LNCaP clone FGC (cell line): ENCODE data around the gene ANGPTL1.

ENCODE experiments used
- DNase-seq: peaks from one replicate; pipeline ENCODE4 v3.0.0-alpha.2; 2011; ENCODE audit warnings: low read depth
- H3K4me3 ChIP-seq: 2 replicates; pipeline ENCODE4 v1.5.1; 2011; ENCODE audit warnings: mild to moderate bottlenecking, low read depth, low read length, control low read depth
- TF ChIP-seq, protein P1 (sequence below): IDR thresholded peaks from 2 replicates; pipeline ENCODE4 v1.5.1; 2012; ENCODE audit warnings: mild to moderate bottlenecking; ENCODE audit not compliant: control insufficient read depth, insufficient read depth; ENCODE audit errors: extremely low read depth

ANGPTL1 gene

DNA sequence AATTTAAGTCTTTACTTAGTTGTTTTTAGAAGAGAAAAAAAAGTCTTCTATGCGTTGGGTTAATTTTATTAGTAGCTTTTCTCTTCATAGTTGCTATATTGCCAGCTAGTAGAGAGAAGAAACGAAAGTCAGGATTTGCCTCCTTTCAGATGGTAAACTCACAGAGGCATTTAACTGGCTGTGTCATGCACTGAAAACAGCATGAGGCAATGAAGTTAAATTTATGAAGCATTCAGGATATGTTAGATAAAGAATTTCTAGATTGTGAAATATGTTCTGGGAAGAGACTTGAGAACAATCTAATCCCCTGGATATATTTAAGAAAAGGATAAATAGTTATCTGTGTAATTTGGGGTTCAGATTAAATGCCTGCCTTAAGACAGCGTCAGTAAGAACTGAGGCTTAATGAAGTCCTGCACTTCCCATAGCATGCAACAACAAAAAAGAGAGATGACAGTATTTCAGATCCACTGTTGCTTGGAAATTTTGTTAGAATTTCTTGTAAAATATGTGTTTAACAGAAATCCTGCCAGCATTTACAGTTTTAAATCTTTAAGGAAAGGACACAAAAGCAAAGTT, 1.7 kb downstream of the ANGPTL1 start:
- no peak for DNase-seq
- no peak overlapping the region for H3K4me3 ChIP-seq

DNA sequence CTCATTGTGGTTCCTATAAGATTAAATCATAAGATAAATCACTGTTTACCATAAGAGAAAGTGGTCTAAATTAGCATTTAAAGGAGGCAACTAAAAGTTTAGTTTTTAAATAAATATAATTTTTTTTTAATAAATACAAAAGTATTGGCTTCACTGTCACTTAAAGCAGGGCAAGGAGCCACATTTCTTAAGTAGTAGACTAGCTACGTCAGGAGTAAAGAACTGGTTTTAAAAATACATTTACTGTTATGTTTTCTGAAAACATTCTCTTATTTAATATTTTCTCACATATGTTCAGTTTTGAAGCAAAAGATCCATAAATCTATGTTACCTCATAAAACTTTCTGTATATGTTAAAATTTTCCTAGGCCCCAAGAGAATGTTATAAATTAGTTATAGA, 2.2 kb downstream of the ANGPTL1 start:
- no peak for DNase-seq
- H3K4me3 ChIP-seq, result no peak overlapping the region
- TF ChIP-seq, protein P1, sequence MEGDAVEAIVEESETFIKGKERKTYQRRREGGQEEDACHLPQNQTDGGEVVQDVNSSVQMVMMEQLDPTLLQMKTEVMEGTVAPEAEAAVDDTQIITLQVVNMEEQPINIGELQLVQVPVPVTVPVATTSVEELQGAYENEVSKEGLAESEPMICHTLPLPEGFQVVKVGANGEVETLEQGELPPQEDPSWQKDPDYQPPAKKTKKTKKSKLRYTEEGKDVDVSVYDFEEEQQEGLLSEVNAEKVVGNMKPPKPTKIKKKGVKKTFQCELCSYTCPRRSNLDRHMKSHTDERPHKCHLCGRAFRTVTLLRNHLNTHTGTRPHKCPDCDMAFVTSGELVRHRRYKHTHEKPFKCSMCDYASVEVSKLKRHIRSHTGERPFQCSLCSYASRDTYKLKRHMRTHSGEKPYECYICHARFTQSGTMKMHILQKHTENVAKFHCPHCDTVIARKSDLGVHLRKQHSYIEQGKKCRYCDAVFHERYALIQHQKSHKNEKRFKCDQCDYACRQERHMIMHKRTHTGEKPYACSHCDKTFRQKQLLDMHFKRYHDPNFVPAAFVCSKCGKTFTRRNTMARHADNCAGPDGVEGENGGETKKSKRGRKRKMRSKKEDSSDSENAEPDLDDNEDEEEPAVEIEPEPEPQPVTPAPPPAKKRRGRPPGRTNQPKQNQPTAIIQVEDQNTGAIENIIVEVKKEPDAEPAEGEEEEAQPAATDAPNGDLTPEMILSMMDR, result no peak

More for the DNA sequence above, 1.7 kb downstream of the ANGPTL1 start:
- TF ChIP-seq, protein P1, result no peak

DNA sequence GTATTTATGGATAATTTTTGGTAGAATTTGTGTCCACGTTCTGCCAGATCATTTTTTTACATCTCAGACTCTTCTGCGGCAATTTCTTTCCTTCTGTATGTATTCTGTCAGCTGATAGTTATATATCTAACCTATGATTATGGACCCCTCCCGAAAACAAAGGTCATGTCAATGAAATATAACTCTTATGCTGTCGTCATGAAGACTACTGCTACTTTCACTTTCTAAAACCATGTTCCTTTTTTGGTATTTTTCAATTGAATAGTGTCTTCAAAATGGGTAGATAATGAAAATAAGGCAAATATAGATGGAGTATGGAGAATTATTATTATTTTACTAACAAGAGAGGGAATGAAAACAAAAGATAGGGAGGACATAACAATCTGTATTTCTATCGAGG, 3.2 kb downstream of the ANGPTL1 start:
- TF ChIP-seq, protein P1, result no peak
- no peak overlapping the region for H3K4me3 ChIP-seq
- DNase-seq, result no peak

DNA sequence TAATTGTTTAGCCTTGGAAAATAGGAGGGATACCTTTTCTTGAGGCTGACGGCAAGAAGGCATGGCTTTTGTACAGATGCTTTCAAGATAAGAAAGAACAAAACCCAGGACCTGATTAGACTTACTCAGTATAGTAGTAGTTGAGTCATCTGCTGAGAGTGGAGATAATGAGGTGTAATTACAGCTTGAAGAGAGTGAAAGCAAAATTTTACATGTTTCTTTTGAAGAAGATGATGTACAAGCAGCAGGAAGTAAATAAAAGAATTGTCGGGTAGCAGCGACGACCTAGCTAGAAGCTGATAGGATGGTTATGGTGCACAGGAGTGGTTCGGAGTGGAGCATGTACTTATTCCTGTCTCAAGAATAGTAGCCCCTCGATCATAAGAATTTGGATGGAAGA, 6.6 kb downstream of the ANGPTL1 start:
- H3K4me3 ChIP-seq, result no peak overlapping the region
- no peak for DNase-seq
- TF ChIP-seq, protein P1, result no peak

DNA sequence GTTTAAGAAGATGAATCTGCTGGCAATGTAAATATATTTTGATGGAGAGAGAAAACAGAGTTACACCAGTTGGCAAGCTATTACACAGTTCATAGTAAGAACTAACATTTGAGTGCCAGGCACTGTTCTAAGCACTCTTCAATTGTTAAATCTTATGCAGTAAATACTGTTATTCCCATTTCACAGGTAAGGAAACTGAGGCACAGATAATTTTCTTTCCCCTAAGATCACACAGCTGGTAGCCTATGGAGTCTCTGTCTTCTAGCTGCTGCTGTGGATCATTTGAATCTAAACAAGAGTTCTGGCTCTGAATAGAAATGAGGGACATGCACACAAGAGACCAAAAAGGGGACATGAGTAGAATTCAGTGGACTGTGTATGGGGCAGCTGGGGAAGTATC, 8.0 kb downstream of the ANGPTL1 start:
- DNase-seq, result no peak
- TF ChIP-seq, protein P1, result no peak
- H3K4me3 ChIP-seq, result no peak overlapping the region

DNA sequence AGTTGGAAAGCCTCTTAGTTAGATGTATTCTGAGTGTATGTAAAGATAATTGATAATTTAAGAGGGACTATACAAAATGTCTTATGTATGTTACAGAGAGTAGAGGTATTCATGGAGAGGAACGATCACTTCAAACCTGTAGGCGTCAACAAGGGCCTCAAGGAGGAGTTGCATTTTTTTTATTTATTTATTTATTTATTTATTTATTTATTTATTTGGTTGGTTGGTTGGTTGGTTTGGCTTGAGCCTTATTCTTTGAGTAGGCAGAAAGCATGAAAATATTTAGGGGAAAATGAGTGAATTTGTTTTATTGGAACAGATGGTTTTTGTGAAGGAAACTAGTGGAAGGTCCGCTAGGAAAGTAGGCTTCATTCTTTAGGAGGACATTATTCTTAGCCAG, 8.5 kb downstream of the ANGPTL1 start:
- TF ChIP-seq, protein P1, result no peak
- DNase-seq, result no peak
- H3K4me3 ChIP-seq, result no peak overlapping the region

DNA sequence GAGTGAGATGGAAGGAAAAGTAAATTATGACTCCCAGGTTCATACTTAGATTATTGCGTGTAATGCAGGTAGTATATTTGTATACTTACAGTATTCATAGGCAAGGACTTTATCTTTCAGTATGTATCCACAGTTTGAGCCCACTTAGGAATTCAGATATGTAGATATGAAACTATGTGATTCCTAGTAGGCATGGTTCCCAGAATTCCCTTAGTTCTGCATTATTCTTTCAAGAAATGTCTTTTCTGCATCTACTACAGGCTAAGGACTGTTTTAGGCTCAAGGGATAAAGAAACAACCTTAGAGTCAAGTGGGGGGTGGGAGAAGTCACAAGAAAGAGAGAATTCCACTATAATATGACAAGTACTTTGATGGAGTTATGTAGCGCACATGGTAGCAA, 13.8 kb downstream of the ANGPTL1 start:
- H3K4me3 ChIP-seq, result no peak overlapping the region
- TF ChIP-seq, protein P1, result no peak
- no peak for DNase-seq
